ENCODE measurements around the gene CARD10.

- no peak for TF ChIP-seq CTCF (IDR thresholded peaks at IDR 0.05; ENCODE audit: low read depth, low read length)
- TF ChIP-seq EZH2phosphoT487 (IDR thresholded peaks at IDR 0.05; ENCODE audit: low read depth) = no peak
Measured at GRCh38 chr22:37507731-37508130, 11.5 kb downstream of the CARD10 start.
